Activated CD4-positive, CD25-positive, alpha-beta regulatory T cell (primary cell): ENCODE results near the gene GALNT10.

Experiments used
- DNase-seq, 4 experiments: peaks; one replicate each; lab custom pipeline; 2025; lab: John Stamatoyannopoulos, UW

The GALNT10 gene

GRCh38 chr5:154296525-154297159 lies 106.1 kb downstream of the GALNT10 start:
- DNase-seq, result no peak

GRCh38 chr5:154298065-154298464 lies 107.5 kb downstream of the GALNT10 start:
- no peak for DNase-seq

GRCh38 chr5:154300207-154300883 lies 109.8 kb downstream of the GALNT10 start:
- no peak for DNase-seq

- DNase-seq, result no peak
Measured at GRCh38 chr5:154301726-154302125, 111.2 kb downstream of the GALNT10 start.

- no peak for DNase-seq
Measured at GRCh38 chr5:154302161-154302560, 111.6 kb downstream of the GALNT10 start.

GRCh38 chr5:154303133-154303532 lies 112.6 kb downstream of the GALNT10 start:
- no peak for DNase-seq

GRCh38 chr5:154308443-154309370 lies 118.2 kb downstream of the GALNT10 start:
- DNase-seq, result no peak

GRCh38 chr5:154309371-154309745 lies 118.8 kb downstream of the GALNT10 start:
- DNase-seq, result no peak

GRCh38 chr5:154309805-154310204 lies 119.3 kb downstream of the GALNT10 start:
- DNase-seq, result no peak

GRCh38 chr5:154311362-154311761 lies 120.8 kb downstream of the GALNT10 start:
- no peak for DNase-seq

- no peak for DNase-seq
Measured at GRCh38 chr5:154312000-154312399, 121.5 kb downstream of the GALNT10 start.

GRCh38 chr5:154312576-154312975 lies 122.0 kb downstream of the GALNT10 start:
- DNase-seq, result no peak

GRCh38 chr5:154313360-154314017 lies 123.0 kb downstream of the GALNT10 start:
- no peak for DNase-seq

GRCh38 chr5:154315196-154315595 lies 124.7 kb downstream of the GALNT10 start:
- no peak for DNase-seq

- no peak for DNase-seq
Measured at GRCh38 chr5:154315756-154316155, 125.2 kb downstream of the GALNT10 start.

GRCh38 chr5:154316223-154316935 lies 125.8 kb downstream of the GALNT10 start:
- no peak for DNase-seq

- no peak for DNase-seq
Measured at GRCh38 chr5:154317916-154318315, 127.4 kb downstream of the GALNT10 start.

- no peak for DNase-seq
Measured at GRCh38 chr5:154318691-154319090, 128.2 kb downstream of the GALNT10 start.

GRCh38 chr5:154319736-154320135 lies 129.2 kb downstream of the GALNT10 start:
- no peak for DNase-seq

- no peak for DNase-seq
Measured at GRCh38 chr5:154320224-154321089, 129.9 kb downstream of the GALNT10 start.

GRCh38 chr5:154321546-154321945 lies 131.0 kb downstream of the GALNT10 start:
- no peak for DNase-seq
